Measurements from ENCODE around the gene PSG11.
"Not testable (repeated sequence)": the region's sequence is repeated elsewhere in the genome, so short reads cannot be mapped to it uniquely, and the experiment has no call there.

Gene PSG11

DNA sequence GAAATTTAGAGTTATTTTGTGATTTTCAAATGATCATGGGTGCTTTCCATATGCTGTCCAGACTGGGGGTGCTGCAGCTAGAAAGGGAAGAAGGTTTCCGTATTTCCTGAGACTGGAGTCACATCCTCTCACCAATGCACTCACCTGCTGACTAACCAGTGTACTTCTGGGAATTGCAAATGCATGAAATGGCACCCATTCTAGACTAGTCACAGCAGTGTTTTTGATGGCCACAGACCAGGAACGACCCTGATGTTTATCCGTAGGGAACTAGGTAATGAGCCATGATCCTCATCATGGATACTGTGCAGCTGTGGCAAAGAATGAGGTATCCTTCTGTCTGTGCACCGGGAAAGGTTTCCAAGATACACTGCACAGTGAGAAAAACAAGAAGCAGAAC is 37.1 kb downstream of the PSG11 start:
- not testable (repeated sequence) for DNase-seq (ENCODE audit: low read depth in 2 of 2)

DNA sequence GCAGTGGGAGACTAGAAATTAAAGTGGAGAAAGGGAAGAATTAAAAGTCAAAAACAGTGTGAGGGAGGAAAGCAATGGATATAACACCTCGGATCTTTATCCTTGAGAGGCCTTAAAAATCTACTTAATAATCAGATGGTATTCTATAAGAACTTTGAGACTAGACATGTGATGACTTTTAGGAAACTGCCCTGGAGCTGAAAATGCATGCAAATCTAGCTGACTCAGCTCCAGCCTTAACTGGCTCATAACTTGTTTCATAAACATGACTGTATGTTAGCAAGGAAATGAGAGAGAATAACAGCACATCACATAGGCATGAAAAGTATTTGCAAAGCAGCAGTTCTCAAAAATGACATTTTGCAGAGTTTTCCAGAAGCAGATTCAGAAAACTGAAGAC is 38.1 kb downstream of the PSG11 start:
- DNase-seq (ENCODE audit: low read depth in 2 of 2), result not testable (repeated sequence)

DNA sequence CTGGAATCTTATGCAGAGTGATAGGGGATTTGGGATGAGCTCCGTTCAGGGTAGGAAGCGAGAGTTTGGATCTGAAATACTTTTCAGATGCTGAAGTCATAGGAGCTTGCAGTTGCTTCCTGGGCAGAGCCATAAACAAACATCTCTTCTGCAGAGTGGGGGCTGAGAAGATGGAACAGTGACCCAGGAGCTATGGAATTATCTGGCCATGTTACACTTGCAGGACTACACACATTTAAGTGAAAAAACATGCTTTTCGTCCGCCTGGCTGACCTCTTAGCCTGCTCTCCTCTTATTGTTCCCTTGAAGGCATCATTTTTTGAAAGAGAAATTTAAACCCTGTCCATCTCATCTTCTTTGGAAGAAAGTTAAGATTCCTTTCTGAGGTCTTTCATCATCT is 40.7 kb downstream of the PSG11 start:
- DNase-seq (ENCODE audit: low read depth in 2 of 2), result no peak

DNA sequence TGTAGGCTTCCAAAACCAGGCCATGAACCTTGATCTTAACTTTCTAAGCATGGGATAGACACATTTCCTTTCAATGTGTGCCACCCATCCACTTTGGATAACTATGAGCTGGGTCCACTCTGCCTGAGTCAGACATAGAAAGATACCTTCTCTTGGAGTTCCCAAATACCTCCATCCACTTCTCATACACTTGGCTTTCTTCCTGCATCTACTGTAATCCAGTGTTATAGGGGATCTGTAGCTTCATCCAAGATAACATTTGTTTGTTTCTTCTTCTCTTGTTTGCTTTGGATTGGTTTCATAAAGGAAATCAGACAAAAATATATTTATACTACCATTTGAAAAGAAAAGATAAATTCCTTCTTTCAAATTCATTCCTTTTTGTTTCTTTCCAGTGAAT is 44.2 kb downstream of the PSG11 start:
- not testable (repeated sequence) for DNase-seq (ENCODE audit: low read depth in 2 of 2)

DNA sequence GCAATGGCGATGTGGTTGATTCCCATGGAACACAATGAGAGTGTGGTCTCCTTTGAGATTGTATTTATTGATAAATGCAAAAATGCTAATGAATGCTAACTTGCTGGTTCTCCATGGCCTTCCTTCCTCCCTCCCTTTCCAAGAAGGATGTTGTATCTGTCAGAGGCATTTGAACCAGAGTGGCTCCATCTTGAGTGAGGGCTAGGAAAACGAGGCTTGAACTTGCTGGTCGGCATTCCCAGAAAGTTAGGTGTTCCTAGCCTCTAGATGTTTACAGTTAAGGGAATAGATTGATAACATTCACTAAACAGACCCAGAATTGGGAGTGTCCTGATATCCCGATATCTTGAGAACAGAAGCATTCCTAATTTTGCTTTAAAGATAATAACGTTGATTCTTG is 54.8 kb downstream of the PSG11 start:
- not testable (repeated sequence) for DNase-seq (ENCODE audit: low read depth in 2 of 2)

DNA sequence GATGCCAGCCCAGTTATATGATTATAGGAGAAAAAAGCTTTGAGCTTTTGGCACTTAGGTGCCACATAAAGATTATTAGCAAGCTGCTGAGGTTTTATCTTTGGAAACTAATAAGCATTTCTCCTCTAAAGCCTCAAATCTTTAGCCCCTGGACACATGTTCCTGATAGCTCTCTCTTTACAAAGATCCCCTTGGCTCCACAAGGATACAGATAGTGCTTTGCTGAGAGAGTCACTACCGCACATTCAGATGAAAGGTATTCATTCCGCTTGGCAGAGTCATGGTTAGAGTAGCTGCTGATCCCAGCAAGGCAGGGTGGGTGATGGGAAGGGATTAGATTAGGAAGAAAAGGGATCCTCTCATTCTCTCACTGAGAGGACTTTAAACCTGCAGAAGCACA is 61.1 kb downstream of the PSG11 start:
- DNase-seq (ENCODE audit: low read depth in 2 of 2), result no peak

DNA sequence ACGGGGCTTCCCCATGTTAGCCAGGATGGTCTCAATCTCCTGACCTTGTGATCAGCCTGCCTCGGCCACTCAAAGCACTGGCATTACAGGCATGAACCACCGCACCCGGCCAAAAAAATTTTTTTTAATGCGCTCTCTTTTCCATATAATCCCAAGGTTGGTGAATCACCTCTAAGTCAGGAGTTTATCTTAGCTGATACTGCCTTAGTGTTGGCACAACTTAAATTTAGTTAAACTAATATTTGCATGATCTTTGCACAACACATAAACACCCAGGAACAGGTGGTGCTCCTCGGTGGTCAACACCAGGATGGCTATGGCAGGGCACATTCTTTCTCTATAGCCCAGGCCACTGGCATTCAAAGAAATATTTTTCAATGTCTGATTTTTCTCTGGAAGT is 65.2 kb downstream of the PSG11 start:
- no peak for DNase-seq (ENCODE audit: low read depth in 2 of 2)

Measured in stimulated activated CD8-positive, alpha-beta memory T cell treated with anti-CD3 and anti-CD28 coated beads, Interleukin-2, amount 100 ng/mL, for 48 hours (primary cell).